Activated CD8-positive, alpha-beta memory T cell treated with anti-CD3 and anti-CD28 coated beads, Interleukin-2, amount 50 U/mL, for 24 hours (primary cell): ENCODE data around the gene ONECUT2.
"Not testable (repeated sequence)": the region's sequence is repeated elsewhere in the genome, so short reads cannot be mapped to it uniquely, and the experiment has no call there.

Experiments used
- DNase-seq: peaks from one replicate; pipeline ENCODE4 v3.0.0-alpha.2; 2020; ENCODE audit errors: extremely low read depth

ONECUT2 gene

DNA sequence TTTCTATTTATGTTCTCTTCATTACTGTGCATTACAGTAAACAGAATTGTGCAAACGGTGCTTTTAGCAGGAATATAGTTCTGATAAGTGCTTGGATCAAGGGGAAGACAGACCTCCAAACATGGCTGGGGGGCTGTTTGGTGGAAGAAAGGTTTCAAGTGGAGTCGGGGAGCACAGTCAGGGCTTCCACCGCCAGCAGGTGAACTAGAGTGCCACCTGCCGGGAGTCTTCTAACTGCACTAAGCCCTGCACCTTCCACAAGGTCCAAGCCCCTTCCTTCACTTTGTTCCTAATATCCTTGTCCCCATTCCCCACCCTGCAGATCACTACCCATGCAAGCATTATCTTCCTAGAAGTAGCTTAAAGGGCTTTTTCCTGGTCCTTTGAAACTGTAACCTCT is 11.1 kb downstream of the ONECUT2 start:
- DNase-seq: no peak

DNA sequence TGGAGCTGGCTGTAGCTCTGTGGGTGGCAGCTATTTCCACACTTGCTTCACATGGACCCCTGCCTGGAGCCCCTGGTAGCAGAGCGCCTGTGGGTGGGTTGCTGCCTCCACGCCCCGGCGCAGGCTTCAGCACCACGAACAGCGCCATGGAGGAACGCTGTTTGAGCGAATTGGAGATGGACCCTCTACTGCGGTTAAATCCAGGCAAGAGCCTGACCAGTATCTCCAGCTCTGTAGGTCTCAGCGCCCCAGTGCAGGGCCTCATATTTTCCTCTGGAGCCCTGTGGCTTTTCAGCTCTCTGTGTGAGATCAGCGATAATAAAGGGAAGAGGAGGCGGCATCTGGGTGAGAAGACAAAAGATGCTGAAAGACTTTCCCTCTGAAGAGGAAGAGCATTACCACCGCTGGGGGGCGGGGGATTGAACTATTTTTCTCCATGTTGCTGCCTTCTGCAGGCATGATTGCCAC is 12.0 kb downstream of the ONECUT2 start:
- no peak for DNase-seq

- DNase-seq: no peak
These were observed 20.5 kb downstream of the ONECUT2 start for GRCh38 chr18:57455576-57456129.

DNA sequence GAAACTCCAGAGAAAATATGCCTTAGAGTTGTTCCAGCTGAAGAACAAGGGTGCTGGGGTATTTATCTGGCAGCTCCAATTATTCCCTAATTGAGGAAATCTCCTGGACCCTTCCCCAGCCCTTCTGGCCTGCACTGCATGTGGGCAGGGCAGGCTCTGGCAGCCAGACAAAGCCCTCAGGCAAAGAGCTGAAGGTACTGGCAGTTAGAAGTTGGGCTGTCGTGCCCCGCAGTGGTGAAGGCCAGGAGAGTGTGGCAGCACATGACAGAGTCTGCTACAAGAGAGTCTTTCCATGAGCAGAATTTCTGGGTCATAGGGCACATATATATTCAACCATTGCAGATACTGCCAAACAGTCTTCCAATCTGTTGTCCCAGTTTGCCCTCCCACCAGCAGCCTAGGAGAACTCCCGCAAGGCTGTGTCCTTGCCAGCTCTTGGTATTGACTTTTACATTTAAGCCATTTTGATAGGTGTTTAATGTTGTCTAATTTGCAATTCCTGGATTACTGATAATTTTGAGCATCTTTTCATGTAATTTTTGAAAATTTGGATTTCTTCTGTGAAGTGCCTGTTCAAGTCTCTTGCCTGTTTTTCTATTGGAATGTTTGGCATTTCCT is 26.6 kb downstream of the ONECUT2 start:
- no peak for DNase-seq

DNA sequence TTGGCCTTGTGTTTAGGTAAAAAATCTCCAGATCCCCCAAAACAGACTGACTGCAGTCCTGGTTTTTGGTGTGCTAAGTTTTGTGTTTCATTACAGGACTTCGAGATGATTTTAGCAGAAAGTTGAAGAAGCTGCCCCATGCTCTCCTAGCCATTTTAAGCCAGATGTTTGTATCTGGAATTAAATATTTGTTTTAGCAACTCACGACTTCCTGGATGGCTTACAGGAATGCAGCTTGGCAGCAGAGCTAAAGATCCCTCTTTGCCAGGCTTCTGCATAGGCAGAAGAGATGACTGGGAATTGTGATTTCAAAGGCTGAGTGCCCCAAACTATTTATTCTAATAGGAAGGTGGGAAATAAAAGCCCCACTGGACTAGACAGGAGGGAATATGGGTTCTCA is 31.1 kb downstream of the ONECUT2 start:
- DNase-seq: no peak

DNA sequence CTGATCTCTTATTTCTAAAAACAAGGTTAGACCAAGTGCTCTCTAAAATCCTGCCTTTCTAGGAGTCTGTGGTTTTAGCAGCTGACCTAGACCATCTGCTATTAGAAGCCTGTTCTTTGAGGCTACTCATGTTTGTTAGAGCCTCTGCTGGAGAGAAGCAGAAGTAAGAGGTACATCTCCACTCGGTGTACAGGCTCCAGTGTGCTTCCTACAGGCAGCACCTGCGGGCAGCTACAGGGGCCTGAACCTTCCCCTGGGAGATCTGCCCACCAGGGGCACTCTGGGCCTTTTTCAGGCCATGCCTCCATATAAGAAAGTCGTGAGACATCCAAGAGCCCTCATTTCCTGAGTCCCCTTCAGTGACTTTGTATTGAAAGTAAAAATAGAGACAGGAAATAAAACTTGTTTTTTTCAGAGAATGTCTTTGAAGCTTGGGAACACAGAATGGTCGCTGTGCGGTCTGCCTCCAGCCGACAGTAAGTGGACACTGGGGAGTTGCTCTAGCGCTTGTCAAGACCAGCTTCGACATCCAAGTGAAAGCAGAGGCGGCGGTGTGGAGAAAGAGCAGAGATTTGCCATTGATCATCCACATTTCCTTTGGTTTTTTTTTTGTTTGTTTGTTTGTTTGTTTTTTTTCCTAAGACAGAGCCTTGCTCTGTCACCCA is 31.7 kb downstream of the ONECUT2 start:
- DNase-seq: no peak

- no peak for DNase-seq
These were observed 34.7 kb downstream of the ONECUT2 start for GRCh38 chr18:57469884-57470283.

- DNase-seq: no peak
These were observed 40.2 kb downstream of the ONECUT2 start for GRCh38 chr18:57475408-57475807.

GRCh38 chr18:57475903-57476302 is 40.7 kb downstream of the ONECUT2 start:
- DNase-seq: no peak

DNA sequence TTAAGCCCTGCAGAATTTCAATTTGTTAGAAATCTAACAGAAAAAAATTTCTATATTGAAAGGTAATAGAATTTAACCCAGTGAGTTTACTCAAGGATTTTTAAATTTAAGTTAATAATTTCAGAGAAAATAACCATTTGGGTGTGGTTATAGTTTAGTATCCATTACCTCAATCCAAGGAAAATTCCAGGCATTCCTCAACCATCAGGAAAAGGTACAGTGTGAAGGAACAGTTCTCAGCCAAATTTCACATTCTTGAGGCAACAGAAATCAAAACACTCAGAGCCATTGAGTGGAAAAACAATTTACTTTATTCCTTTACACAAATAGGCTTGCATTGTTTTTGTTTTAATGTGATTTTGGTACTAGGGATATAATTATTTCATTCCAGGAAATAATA is 45.6 kb downstream of the ONECUT2 start:
- no peak for DNase-seq

DNA sequence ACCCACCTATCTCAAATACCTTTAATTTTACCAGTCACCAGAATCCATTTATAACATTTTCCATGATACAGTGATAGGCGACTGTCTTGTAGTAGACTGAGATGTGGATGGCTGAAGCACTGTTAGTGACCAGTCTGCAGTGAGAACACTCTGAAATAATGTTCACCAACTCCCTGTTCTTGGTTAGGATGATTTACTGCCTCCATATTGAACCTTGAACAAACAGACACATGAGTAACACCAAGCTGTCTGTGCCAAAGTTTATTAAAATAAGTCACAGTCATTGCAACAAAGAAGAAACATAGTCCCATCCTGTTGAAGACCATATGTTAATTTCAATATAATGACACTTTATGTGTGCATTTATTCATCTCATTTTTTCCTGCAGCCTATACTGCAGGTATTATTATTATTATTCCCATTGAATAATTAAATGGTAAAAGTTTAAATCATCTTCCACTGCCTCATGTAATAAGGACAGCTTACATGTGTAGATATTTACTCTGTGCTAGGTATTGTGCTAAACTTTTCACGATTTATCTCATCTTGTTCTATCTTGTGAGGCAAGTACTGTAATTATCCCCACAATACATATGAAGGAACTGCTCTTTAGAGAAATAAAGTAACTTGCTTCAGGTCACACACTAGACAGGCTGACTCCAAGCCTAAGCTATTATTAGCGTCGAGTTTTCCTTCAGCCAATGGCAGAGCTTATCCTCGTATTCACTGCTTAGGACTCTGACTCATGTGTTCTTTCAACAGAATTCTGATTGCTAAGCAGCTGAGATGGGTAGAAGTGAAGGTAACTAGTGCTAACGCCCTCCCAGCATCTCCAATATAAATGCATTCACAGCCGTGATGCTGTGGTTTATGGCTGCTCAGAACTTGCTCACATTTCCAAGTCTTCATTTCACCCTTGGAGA is 62.5 kb downstream of the ONECUT2 start:
- no peak for DNase-seq

DNA sequence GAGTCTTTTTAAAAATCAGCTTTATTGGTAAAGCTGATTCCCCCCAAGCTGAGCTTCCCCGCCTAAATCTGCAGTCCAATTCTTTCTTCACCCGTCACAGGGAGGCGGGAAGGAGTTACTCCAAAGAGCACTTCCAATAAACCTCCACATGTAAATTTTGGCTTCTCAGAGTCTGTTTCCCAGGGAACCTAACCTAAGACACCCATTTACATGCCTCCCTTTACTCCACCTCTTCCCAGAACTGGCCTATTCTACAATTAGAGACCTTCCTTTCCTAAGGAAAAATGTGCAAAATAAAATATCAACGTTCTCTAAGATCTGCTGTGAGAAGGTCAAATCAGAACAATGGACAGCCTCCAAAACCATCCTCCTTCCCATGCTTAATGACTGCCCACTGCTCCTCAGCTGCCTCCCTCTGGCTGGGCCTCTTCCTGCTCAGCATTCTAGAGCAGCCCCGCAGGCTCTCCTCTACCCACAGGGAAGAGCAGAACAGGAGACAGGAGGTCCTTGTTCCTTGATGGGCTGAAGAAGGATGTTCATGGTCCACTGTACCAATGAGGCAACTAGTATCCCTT is 63.6 kb downstream of the ONECUT2 start:
- DNase-seq: no peak

- DNase-seq: no peak
These were observed 67.5 kb downstream of the ONECUT2 start for GRCh38 chr18:57502624-57503023.

- DNase-seq: no peak
These were observed 70.1 kb downstream of the ONECUT2 start for GRCh38 chr18:57505231-57505630.

DNA sequence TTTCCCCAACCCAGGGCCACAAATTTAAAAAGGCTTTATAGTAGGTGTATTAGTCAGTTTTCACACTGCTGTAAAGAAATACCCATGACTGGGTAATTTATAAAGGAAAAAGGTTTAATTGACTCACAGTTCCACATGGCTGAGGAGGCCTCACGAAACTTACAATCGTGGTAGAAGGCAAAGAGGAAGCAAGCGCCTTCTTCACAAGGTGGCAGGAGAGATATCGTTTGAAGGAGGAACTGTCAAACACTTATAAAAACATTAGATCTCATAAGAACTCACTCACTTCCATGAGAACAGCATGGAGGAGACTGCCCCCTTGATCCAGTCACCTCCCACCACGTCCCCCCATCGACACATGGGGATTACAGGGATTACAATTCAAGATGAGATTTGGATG is 80.9 kb downstream of the ONECUT2 start:
- no peak for DNase-seq

DNA sequence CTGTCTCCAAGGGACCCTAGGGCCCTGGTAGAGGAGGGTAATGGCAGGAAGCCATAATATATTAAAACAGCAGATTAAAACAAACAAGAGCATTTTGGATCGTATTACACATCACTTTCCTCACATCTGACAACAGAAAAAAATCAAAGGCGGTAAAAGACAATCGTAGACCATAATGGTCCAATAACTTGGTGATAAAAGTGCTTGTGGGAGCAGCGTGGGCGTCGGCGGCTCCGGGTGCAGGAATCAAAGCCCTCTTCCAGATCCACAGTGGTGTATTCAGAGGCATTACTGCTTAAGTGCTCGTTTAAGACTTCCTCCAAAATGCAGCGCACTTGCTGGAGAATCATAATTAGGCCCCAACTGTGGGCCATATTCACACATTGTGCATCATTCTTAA is 83.4 kb downstream of the ONECUT2 start:
- DNase-seq: no peak

DNA sequence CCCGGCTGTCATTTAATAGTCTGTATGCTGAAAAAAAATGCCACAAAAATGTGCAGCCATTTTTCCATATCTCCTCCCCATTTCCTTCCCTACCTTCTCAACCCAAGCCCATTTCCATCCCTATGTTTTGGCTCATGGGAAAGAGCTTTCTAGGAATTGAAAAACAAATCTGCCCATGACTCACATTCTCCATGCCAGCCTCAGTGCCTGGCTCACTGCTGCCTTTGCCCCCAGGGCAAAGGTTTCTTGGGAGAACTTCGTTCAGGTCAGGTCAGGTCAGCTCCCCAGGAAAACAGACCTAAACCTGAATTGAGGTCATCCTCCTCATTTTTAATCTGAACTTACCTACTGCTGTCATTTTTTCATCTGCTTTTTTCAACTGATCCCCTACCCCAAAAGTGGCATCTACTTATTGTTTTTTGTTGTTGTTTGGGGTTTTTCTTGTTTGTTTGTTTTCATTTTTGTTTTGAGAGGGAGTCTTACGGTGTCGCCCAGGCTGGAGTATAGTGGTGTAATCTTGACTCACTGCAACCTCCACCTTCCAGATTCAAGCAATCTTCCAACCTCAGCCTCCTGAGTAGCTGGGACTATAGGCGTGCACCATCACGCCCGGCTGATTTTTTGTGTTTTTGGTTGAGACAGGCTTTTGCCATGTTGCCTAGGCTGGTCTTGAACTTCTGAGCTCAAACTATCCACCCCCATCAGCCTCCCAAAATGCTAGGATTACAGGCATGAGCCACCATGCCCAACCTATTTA is 84.7 kb downstream of the ONECUT2 start:
- DNase-seq: no peak

DNA sequence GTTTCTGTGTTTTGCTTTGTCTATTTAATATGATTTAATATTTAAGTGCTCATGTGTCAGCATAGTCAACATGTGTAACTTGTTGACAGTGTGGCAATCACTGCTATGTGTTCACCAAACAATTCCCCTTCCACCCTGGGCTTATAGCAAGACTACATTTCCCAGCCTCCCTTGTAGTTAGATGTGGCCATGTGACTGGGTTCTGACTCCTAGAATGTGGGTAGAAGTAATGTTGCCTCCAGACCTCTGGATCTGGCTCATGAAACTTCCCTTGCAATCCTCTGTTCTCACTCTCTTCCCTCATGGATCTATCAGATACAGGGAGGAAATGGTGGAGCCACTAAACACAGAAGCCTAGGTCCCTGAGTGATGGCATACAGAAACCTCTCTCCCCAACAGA is 87.2 kb downstream of the ONECUT2 start:
- DNase-seq: not testable (repeated sequence)

DNA sequence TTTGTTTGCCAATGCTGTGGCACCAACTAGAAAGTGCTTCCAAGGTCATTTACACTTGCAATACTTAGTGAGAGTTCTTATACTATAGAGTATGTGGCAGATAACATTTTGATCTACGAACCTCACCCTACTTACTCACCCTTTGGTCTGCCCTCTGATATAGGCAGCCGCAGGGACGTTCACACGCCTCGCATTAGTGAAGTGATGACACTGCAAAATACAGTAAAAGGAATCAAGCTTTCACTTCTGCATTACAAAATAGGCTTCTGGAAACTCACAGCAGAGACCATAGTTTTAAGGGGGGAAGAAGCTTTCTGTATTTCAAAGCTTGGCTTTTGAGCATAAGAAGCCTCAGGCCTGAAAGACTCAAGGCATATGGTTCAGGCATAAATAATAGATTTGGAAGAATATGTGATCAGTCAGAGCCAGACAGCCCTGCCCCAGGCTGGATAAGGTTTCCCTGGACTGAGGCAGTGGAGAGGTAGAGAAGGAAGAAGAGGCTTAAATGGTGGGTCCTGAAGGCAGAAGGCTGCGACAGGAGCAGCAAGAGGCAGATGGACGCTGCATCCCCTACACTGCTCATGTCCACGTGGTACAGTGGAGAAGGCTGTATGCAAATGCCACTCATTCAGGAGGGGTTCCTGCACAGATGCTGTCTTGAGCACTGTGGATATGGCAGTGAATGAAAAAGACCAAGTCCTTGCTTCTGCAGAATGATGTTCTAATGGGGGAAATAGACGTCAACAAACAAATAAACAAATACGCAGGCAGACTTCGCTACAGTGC is 88.2 kb downstream of the ONECUT2 start:
- DNase-seq: no peak

- DNase-seq: no peak
These were observed 92.5 kb downstream of the ONECUT2 start for GRCh38 chr18:57527556-57528229.
